GM18868 (cell line): ENCODE measurements around the gene TRIM44.
"Not testable (repeated sequence)": the region's sequence is repeated elsewhere in the genome, so short reads cannot be mapped to it uniquely, and the experiment has no call there.

ENCODE experiments used
- ATAC-seq: cut with Tn5 transposase; IDR thresholded peaks from one replicate; pipeline ENCODE4 v1.9.1; 2021; ENCODE audit warnings: mild to moderate bottlenecking, moderate library complexity; ENCODE audit not compliant: unreplicated experiment

The TRIM44 gene

DNA sequence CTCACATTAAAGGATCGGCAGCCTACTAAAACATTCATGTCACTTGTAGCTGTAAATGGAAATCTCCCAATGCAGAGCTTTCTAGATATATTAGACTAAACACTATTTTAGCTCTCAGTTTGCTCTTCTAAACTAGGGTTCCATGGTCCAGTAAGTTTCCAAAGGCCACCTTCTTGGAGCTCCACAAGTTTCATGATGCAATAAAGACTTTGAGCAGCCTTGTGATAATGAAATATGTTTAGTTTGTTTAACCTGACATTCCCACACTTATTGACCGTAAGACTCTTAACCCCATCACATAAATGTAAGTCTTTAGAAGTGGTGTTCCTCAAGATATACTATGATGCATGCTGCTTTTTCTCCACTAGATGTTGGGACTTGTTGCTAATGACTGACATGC is 87.7 kb downstream of the TRIM44 start:
- no peak for ATAC-seq

DNA sequence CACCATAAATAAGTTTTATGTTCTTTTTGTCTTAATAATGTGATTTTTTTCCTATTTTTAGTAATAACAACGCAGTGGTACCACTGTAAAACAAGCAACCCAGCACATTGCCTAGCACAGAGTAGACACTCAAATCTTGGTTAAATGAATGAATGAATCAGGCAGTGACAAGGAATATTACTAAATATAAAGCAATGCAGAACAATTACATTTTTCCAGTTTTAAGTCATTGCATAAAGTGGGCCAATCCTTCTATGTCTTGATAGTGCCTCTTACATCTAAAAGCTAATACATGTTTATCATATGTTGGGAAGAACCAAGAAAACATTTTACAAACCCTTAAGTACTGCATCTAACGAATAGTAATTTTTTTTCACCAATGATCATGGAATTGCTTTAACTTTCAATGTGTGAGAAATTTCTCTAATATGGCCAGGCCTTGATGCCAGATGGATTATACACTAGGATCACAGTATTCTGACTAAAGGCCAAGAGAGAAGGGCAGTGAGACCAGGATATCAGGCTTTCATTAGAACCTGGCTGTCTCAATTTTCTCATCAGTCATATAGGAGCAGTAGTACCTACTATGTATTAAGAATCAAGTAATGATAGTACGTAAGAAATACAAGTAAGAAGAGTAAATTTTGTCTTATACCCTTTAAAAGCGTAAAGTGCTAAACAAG is 88.5 kb downstream of the TRIM44 start:
- ATAC-seq = no peak

GRCh38 chr11:35751664-35752061 is 89.1 kb downstream of the TRIM44 start:
- ATAC-seq = no peak

GRCh38 chr11:35752115-35752514 is 89.5 kb downstream of the TRIM44 start:
- ATAC-seq = no peak

GRCh38 chr11:35753573-35753972 is 91.0 kb downstream of the TRIM44 start:
- not testable (repeated sequence) for ATAC-seq

GRCh38 chr11:35759951-35760350 is 97.4 kb downstream of the TRIM44 start:
- ATAC-seq = not testable (repeated sequence)

- no peak for ATAC-seq
These were observed 99.3 kb downstream of the TRIM44 start for GRCh38 chr11:35761899-35762298.

DNA sequence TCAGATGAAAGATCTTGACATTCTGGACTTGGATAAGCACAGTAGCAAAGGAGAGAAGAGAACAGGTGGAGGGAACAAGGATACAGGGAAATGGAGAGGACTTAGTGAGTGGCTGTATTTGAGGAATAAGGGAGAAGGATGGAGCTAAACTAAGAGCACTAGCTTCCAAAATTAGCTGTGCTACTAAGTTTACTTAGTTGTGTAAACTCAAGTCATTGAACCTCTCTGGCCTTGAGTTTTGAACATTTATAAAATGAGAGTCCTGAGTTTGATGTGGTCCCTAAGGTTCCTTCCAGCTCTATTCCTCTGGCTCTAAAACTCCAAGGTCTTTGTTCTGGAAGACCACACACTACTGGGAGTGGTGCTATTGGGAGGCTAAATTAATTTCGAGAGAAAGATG is 100.7 kb downstream of the TRIM44 start:
- ATAC-seq = no peak

DNA sequence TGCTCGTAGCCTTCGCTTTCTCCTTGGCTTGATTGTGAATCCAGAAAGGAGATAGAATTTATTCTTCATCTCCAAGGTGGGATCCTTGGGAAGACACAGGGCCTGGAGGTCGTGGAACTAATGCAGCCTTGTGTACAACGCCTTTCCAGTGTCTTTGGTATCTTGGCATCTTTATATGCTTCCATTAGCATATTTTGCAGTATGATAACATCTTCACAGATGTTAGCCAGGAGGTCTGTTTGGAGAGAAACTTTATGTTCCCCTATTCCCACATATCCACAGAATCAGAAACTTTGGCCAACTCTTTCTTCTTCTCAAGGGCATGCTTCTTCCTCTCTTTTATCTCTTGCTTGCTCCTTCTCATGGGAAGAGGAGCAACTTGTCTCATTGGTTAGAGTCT is 101.2 kb downstream of the TRIM44 start:
- no peak for ATAC-seq

DNA sequence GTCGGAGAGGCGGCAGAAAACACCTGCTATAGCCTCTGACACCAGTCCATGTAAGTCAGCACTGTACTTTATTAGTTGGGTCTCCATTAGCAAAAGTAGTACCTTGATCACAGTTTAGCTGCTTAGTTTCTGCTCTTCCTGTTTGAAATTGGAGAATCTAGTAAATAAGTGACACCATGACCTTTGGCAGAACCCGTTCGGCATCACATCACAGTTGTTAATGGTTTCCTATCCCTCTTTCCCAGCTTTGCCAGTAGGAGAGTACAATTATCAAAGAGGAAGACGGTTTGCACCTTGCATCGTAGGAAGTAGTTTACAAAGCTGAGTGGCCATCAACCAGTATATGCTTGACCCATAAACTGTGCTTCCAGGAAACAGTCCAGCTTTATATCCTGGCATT is 101.8 kb downstream of the TRIM44 start:
- no peak for ATAC-seq

GRCh38 chr11:35765211-35765610 is 102.6 kb downstream of the TRIM44 start:
- no peak for ATAC-seq

DNA sequence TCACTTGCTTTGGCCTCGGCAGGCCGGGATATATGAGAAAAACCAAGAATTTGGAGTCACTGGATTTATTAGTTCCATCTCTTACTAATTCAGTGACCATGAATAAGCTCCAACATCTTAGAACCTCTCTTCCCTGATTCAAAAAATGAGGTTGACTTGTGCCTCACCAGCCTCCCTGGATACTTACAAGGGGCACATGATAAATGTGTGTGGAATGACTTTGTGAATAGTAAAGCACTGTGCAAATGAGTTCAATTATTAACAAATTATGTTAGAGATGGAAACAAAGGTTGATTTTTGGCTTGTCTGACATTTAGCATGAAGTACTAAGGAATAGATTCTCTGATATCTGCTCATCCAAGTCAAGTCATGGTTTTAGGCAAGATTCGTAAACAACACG is 104.1 kb downstream of the TRIM44 start:
- no peak for ATAC-seq

GRCh38 chr11:35770425-35770824 is 107.8 kb downstream of the TRIM44 start:
- ATAC-seq = not testable (repeated sequence)

DNA sequence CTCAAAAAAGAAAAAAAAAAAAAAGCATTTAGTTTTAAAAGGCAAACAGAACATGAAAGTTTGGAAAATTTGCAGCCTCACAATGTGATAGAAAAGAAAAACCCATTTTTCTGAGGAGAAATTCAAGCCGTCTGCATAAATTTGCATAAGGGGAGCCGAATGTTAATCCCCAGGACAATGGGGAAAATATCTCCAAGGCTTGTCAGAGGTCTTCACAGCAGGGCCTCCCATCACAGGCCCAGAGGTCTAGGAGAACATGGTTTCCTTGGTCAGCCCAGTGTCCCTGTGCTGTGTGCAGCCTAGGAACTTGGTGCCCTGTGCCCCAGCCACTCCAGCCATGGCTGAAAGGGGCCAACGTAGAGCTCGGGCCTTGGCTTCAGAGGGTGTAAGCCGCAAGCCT is 109.1 kb downstream of the TRIM44 start:
- ATAC-seq = no peak

DNA sequence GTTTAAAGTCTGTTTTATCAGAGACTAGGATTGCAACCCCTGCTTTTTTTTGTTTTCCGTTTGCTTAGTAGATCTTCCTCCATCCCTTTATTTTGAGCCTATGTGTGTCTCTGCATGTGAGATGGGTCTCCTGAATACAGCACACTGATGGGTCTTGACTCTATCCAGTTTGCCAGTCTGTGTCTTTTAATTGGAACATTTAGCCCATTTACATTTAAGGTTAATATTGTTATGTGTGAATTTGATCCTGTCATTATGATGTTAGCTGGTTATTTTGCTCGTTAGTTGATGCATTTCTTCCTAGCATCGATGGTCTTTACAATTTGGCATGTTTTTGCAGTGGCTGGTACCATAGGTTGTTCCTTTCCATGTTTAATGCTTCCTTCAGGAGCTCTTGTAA is 114.7 kb downstream of the TRIM44 start:
- not testable (repeated sequence) for ATAC-seq

DNA sequence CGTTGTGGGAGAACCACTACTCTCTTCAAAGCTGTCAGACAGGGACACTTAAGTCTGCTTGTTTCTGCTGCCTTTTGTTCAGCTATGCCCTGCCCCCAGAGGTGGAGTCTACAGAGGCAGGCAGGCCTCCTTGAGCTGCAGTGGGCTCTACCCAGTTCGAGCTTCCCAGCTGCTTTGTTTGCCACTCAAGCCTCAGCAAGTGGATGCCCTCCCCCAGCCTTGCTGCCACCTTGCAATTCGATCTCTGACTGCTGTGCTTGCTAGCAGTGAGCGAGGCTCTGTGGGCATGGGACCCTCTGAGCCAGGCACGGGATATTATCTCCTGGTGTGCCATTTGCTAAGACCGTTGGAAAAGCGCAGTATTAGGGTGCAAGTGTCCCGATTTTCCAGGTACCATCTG is 116.4 kb downstream of the TRIM44 start:
- not testable (repeated sequence) for ATAC-seq

GRCh38 chr11:35779409-35779808 is 116.8 kb downstream of the TRIM44 start:
- ATAC-seq = no peak

- no peak for ATAC-seq
These were observed 118.6 kb downstream of the TRIM44 start for GRCh38 chr11:35780951-35781860.

DNA sequence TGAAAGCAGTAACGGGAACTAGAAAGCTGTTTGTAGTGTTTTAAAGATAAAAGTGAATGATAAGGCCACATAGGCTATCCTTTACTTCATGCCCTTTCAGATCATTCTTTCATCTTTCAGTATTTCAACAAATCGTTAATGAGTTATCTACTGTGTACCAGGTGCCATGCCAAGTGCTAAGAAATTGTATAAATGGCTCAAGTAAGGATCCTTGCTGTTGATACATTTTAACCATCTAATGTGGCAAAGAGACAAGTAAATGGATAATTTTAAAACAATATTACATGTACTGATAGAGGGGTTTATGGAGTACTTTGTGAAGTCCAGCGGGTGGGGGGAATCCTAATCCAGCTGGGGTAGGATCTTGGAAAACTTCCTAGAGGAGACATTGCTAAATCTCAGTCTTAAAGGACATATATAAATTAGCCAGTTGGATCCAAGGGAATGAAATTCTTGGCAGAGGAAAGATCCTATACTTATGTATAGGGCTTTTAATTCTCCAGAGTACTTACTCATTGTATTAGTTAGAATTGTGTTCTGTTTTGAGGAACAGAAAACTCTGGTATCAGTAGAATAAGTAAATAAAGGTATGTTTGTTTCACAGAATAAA is 119.4 kb downstream of the TRIM44 start:
- ATAC-seq = no peak

DNA sequence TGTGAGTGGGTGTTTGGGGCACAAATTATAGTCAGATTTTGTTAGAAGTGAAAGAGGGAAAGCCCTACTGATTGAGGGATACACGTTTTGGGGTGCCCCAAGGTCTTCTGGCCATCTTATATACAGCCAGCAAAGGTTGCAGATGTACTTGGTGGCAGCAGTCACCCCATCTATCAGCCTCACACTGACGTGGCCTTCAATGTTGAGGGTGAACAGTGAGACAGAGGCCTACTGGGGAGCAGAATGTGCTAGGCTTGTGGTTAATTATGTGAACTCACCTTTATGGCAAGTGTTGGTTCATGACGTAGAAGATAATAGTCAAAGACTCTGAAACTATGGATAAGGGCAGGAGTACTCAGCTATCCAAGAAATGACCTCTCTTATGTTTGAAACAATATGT is 121.2 kb downstream of the TRIM44 start:
- ATAC-seq = no peak

GRCh38 chr11:35784699-35785098 is 122.1 kb downstream of the TRIM44 start:
- peak; percentile 67 for ATAC-seq
